HG03039 (cell line): Measurements from ENCODE around the gene HCFC1R1.

Source experiments
- ATAC-seq: cut with Tn5 transposase; IDR thresholded peaks from one replicate; pipeline ENCODE4 v1.9.1; 2021; ENCODE audit warnings: mild to moderate bottlenecking, moderate library complexity; ENCODE audit not compliant: unreplicated experiment

HCFC1R1 gene

GRCh38 chr16:3035972-3036725 is 12.4 kb upstream of the HCFC1R1 start:
- ATAC-seq, result no peak

DNA sequence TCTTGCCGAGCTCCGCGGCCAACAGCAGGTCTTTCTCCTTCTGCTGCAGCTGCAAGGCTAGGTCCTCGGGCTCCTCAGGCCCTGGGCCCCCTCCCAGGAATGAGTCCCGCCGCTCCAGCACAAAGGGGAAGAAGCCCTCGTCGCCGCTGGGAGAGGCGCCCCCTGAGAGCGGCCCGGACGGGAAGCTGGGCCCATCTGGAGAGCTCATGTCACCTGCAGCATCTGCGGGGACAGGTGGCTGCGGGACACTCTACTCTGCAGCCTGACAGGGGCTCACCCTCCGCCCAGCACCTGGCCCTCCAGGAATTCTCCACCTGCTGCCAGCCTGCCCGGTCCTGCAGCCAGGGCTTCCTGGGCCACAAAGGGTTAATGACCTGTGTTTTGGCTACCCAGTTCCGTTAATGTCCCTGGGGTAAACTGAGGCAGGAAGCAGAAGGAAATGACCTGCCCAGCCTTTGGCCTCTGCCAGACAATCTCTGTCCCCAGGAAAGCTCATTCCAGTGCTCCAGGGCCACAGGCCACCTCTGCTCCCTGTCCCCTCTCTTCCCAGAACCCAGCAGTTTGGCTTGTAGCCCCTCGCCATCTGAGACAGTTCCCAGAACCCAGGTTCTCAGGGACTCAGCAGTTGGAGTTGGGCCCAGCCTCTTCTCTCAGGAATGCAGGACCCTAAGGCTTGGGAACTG is 11.7 kb upstream of the HCFC1R1 start:
- no peak for ATAC-seq

GRCh38 chr16:3032624-3033023 is 8.9 kb upstream of the HCFC1R1 start:
- no peak for ATAC-seq

DNA sequence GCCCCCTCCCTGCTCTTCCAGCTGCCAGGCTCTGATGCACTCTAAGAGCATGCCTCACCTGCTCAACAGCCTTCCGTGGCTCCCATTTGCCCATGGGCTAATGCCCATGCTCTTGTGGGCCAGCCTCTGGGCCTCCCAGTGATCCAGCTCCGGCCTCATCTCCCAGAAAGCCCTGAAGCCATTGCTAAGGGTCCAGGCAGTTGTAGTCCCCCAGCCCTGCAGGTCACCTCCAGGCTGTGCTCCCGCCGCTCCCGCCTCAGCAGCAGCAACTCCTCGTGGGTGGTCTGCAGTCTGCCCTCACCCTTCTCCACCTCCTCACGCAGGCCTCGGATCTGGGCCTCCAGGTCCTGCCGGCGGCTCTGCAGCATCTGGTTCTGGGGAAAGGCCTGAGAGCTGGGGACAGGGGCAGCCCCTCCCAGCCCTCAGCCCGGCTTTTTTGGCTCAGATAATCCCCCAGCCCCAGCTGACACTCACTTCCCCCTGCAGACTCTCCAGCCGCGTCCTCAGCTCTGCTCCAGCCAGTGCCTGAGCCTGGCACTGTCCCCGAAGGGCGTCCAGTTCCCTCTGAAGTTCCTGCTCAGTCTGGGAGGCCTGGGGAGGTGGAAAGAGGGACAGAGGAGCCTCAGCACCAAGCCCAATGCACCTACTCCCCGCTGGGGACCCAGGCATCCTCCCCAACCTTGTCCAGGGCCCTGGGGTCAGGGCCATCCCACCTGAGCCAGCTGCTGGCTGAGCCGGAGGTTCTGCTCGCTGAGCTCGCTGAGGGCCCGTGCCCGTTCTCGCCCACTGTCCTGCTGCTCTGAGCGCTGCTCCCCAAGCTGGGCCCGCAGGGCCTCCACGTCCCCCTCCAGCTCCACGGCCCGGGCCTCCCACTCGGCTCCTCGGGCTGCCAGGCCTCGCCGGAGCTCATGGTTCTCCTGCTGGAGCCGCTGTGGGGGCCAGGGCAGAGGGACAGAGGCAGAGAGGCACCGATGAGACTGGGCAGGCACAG is 6.8 kb upstream of the HCFC1R1 start:
- ATAC-seq, result no peak

DNA sequence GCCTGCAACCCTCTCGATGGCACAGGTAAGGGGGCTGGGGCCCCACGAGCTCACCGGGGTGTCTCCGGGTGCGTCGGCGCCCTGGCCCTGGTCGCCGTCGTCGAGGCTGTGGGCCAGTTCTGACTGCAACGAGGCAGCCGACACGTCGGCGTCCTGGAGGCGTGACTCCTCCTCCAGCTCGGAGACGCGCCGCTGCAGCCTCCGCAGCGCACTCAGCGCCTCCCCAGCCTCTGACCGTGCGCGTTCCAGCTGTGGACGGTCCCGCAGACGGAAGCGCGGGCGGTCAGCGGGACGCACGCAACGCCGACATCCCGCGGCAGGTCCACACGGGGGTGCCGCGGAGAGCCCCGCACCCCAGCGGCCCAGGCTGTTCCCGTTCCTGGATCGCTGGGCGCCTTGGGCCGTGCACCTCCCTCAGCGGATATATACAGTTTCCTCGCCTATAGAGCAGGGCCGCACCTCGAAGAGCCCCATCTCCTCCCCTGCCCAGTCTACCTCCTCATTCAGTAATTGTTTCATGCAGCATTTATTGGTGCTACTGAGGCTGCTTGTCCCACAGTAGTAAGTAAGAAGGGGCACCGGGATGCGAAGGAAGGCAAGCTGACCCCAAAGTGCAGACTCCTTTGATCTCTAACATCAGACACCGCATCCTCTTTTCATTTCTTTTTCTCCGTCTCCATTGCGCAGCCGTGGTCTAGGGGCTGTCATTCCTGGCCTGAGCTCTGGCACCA is 5.9 kb upstream of the HCFC1R1 start:
- no peak for ATAC-seq

DNA sequence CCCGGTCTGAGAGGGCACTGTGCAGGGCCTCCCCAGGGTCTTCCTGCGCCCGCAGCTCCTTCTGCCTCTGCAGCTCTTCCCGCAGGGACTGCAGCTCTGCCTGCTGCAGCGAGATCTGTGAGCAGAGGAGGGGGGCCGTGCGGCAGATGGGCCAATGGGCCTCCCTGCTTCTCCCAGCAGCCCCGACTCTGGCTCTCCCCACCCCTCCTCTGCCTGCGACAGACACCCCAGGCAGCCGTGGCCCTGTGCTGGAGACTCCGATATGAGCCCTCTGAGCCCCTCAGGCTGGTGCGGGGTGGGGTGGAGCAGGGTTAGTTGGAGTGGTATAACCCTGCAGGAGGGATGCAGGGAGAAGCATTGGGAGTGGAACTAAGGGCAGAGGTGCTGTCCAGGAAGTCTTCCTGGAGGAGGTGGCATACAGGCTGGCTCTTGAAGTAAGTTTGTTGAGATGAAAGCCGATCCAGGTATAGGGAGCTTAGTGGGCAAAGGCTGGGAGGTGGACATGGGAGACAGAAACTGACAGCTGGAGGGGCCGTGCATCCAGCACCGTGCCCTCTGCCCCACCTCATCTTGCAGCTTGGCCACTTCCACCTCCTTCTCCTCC is 5.1 kb upstream of the HCFC1R1 start:
- no peak for ATAC-seq

- no peak for ATAC-seq
These were observed 4.4 kb upstream of the HCFC1R1 start for GRCh38 chr16:3027983-3028715.

DNA sequence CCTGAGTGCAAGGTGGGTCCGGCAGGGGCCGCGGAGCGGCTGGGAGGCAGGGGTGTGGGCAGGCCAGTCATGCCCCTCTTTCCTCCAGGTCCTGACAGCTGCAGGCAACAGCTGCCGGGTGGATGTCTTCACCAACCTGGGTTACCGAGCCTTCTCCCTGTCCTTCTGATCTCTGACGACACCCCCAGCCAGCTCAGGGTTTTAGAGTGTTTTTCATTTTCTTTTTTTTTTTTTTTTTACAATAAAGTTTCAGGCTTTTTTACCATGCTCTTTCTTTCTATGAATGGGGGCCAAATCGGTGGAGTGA is 3.7 kb upstream of the HCFC1R1 start:
- ATAC-seq, result no peak

- ATAC-seq, result no peak
These were observed 3.1 kb upstream of the HCFC1R1 start for GRCh38 chr16:3026609-3027488.

- ATAC-seq, result no peak
These were observed 2.2 kb upstream of the HCFC1R1 start for GRCh38 chr16:3026003-3026378.

DNA sequence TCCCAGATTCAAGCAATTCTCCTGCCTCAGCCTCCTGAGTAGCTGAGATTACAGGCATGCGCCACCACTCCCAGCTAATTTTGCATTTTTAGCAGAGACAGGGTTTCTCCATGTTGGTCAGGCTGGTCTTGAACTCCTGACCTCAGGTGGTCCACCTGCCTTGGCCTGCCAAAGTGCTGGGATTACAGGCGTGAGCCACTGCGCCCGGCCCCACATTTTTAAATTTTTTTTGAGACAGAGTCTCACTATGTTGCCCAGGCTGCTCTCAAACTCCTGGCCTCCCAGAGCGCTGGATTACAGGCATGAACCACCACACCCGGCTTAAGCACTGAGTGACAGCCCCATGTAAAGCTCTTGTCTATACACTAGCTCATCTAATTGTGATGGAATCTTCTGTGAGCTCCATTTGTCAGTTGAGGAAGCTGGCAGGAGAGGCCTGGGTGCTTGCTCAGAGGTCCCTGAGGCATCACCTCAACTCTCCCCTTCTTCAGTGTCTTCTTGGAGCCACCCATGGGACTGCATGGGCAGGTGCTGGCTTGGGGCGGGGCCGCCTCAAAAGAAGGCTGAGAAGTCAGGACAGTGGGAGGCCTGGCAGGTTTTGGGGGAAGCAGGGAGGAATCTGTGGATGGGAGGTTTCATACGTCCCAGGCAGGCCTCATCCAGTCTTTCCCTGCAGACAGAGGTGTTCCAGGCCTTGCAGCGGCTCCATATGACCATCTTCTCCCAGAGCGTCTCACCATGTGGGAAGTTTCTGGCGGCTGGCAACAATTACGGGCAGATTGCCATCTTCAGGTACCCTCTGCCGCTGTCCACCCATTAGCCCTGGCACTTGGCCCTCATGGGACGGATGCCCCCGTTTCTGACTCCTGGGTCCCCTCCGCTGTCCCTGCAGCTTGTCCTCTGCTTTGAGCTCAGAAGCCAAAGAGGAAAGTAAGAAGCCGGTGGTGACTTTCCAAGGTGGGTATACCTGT is 1.6 kb upstream of the HCFC1R1 start:
- no peak for ATAC-seq

DNA sequence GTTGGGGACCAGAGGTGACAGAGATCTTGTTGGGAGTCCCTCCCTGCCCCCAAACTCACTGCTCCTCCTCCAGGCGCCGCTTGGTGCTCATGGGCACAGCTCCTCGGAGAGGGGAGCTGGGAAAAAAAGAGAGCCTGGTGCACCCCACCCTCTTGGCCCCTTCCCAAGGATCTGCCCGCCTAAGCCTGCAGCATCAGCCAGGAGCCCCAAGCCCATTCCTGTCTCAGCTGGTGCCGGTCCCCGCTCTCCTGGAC is 400 bp downstream of the HCFC1R1 start:
- ATAC-seq, result no peak

DNA sequence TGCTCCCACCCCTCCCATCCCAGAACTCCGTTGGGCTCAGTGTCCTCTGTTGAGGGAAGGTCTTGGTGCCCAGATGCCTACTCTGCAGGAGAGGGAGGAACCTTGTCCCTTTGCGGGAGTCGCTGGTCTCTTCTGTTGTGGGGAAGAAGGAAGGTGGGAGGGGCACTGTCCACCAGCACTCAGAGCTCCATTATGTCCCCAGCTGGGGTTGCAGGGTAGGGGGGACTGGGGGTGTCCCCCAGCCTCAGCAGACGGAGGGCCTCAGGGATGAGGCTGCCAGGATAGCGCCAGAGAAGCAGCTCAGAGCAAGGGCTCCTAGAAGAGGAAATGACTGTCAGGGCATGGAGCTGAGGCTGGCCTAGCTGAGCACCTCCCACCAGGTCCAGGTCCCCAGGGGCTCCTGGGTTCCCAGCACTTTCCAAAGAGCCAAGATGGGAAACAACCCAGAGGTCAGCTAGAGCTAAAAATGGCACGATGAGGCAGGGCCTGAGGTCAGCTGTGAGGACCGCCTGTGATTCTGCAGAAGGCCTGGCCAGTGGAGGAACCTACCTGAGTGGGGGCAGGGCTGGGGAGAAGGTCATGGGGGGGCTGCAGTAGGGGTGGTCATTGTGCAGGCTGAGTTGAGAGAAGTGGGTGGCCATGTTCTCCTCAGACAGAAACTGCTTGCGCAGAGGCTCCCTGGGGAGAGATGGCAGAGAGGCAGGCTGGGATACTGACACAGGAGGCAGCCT is 893 bp downstream of the HCFC1R1 start:
- ATAC-seq, result no peak

- no peak for ATAC-seq
These were observed 1.5 kb downstream of the HCFC1R1 start for GRCh38 chr16:3022208-3022683.

- no peak for ATAC-seq
These were observed 2.1 kb downstream of the HCFC1R1 start for GRCh38 chr16:3021449-3022207.

DNA sequence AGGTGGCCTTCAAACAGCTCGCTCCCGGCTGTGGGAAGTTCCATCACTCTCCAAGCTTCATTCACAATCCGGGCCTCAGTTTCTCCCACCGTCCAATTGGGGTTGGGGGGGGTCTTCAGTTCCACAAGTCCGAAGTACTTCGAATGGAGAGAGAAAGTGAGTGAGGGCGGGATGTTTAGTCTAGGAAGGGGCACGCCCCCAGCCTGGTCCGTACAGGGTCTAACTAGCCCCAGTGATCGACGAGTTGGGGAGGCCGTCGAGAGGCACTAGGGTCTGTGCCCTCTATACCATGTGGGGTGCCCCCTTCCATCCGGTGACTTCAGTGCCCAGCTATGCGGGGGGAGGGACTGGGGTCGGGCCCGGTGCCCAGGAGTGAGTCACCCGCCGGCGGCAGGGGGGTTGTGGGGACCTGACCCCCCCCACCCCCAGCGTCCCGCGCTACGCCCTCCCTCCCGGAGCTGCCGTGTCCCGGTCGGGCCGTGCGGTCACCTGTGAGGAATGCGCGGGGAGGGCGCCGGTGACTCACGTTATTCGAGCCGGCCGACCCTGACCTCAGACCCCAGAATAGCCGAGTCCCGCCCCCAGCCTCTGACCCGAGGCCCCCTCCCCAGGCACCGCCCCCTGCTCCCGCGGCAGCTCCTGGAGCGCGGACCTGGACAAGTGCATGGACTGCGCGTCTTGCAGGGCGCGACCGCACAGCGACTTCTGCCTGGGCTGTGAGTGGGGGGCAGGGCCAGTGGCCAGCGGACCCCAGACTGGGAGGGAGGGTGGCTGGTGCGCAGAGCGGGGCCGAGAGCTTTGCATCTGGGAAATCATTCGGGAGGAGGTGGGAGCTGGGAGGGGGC is 2.9 kb downstream of the HCFC1R1 start:
- ATAC-seq, result no peak
